DMS114 treated with DMSO at 0.1 percent for 48 hours (cell line): ENCODE results near the gene ZACN.

ENCODE experiments used
- DNase-seq: peaks from one replicate; lab custom pipeline; 2025; ENCODE audit not compliant: unreplicated experiment; lab: John Stamatoyannopoulos, UW

The ZACN gene

DNA sequence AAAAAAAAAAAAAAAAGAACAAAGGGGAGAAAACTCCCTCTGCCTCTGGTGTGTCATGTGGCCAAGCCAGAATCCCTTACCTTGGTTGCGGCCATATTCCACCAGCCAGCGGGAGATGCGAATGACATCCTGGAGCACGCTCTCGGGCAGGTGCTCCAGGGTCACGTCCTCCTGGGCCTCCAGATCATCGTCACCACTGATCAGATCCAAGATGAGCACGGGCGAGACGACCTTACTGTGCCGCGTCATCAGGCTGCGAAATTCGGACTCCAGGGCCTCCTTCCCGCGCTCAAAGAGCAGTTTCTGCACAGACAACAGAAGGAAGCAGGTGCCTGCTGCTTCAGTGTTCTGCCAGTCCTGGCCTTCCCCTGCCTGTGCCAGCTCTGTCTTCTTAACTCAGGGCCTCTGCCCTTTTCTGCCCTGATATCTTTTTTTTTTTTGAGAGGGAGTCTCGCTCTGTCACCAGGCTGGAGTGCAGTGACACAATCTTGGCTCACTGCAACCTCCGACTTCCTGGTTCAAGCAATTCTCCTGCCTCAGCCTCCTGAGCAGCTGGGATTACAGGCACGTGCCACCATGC, 18.8 kb downstream of the ZACN start:
- no peak for DNase-seq

DNA sequence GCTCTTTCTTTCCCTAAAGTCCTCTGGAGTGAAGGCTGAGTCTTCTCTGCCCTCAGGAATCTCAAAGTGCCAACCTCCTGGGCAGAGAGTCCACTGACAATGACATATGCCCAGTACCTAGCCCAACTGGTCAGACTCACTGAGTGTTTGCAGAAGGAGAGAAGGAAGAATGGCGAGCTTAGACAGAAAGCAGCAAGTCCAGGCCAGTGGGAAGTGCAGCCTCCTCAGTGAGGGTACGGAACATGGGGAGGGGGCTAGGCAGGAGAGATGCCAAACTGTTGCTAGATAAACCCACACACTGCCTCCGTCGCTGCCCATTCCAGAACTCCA, 23.9 kb downstream of the ZACN start:
- no peak for DNase-seq

DNA sequence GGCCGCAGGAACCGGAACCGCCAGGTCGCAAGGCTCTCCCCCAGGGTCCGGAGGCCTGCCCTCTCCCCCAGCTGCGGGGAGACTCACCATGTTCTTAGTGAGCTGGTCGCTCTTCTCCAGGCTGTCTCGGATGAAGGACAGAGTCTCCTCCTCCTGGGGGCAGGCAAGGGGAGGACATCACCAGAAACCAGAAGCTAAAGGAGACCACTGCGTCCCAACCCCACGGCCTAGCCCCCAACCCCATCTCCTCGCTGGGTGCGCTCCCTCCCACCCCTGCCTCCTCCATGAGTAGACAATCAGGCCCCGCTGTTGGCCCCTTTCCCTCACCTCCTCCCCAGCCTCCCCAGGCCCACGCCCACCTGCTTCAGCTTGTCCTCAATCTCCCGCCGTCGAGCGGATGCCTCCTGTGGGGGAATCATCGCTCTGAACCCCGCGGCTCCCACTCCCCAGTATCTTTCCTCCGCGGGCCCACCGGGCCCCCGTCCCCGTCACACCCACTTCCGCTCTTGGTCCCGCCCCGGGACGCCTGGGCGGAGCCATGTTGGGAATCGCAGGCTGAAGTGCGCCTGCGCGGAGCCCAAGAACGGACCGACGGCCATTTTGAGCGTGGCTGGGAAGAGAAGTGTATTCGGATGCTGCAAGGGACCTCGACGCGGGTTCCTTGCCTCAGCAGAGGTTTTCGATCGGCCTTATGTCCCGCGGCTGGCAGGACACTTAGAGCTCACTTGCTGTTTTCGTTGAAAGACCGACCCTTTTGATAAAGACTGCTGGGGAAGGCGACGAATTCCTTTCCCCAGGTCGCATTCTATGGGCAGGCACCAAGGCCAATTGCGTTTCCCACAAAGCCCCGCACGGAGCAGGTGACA, 24.5 kb downstream of the ZACN start, which contains the start of gene EXOC7:
Gene EXOC7, minus strand, starts transcription at position 514 of the 866 bp plus-strand sequence. Its CDS starts 95 bp downstream, at position 419.
- peak; percentile 82 for DNase-seq

DNA sequence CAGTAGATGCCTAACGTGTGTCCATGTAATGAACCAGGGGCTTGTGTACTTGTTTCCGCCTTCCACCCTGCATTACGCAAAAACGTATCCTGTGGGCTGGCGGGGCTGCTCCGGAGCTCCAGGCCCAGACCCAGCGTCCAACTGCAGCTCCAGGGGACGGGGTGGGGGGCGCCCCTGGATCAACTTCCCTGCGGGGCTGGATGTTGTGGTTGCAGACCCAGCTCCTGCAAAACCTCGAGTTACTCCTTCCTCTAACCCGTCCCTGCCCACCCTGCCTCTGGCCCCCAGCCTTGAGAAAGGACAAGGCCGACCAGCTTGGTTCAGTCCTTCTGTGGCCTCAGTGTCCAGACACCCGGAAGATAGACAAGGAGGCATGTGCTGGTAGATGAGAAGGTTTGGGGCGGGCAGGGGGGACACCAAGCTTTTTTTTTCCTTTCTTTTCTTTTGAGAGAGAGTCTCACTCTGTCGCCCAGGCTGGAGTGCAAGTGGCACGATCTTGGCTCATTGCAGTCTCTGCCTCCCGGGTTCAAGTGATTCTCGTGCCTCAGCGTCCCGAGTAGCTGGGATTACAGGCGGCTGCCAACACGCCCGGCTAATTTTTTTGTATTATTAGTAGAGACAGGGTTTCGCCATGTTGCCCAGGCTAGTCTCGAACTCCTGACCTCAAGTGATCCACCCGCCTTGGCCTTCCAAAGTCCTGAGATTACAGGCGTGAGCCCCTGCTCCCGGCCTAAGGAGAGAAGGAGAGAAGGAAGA, 25.3 kb downstream of the ZACN start:
- DNase-seq, result no peak

DNA sequence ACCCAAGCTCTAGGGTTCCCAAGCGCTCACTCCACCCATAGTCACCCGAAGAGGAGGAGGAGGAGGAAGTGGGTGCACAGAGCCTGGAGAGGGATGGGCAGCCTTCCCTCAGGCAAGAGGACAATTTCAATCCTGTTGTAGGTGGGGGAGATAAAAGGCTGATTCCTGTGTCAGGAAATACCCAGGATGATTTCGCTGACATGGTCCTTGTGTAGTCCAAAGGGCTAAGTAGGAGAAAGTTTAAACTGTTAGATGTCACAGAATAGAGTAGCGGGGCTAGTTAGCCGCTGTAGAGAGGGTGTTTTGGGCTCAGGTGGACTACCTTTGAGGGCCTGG, 25.9 kb downstream of the ZACN start:
- no peak for DNase-seq

DNA sequence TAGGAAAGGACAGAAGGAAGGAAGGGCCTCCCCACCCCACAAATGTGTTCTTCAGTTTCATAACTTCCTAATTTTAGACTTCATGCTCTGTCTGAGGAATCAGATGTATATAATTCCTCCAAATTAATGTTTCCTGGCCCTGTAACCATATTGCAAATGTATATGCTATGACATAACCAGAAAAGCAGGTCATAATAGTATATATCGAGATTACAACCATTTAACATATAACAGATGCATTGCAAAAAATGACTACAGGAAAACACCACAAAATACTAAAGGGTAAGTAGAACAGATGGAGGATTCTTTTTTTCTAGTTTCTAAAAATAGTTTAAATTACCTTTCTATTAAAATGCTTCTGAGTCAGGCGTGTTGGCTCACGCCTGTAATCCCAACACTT, 27.7 kb downstream of the ZACN start:
- no peak for DNase-seq

DNA sequence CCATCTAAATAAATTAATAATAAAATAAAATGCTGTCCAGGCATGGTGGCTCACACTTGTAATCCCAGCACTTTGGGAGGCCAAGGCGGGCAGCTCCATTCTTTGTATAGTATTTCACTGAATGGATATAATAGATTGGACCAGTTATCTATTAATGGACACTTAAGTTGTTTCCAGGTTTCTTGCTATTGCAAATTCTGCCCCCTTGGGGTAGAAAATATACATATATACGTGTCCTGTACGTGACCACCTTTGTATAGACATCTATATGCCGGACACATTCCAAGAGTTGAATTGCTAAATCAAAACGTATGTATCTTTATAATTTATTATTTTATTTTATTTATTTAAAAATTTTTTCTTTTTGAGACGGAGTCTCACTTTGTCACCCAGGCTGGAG, 28.5 kb downstream of the ZACN start:
- DNase-seq, result no peak

DNA sequence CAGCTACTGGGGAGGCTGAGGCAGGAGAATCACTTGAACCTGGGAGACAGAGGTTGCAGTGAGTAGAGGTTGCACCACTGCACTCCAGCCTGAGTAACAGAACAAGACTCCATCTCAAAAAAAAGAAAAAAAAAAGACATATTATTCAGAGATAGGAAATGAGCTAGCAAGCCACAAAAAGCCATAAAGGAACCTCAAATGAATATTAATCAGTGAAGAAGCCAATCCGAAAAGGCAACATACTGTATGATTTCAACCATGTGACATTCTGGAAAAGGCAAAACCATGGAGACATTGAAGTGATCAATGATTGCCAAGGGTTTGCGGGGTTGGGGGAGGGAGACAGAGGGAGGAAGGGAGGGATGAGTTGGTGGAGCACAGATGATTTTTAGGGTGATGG, 33.0 kb downstream of the ZACN start:
- no peak for DNase-seq

DNA sequence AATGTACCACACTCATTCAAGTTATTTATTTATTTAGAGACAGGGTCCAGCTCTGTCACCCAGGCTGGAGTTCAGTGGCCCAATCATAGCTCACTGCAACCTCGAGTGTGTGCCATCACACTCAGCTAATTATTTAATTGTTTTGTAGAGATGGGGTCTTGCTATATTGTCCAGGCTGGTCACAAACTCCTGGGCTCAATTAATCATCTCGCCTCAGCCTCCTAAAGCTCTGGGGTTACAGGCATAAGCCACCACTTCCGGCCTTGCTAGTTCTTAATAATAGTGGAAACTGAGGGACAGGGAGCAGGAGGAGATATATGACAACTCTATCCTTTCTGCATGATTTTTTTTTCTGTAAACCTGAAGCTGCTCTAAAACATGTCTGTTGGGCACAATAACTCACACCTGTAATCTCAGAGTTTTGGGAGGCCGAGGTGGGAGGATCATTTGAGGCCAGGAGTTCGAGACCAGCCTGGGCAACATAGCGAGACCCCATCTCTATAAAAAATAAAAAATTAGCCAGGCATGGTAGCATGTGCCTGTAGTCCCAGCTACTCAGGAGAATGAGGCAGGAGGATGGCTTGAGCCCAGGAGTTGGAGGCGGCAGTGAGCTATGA, 36.3 kb downstream of the ZACN start:
- DNase-seq, result no peak

DNA sequence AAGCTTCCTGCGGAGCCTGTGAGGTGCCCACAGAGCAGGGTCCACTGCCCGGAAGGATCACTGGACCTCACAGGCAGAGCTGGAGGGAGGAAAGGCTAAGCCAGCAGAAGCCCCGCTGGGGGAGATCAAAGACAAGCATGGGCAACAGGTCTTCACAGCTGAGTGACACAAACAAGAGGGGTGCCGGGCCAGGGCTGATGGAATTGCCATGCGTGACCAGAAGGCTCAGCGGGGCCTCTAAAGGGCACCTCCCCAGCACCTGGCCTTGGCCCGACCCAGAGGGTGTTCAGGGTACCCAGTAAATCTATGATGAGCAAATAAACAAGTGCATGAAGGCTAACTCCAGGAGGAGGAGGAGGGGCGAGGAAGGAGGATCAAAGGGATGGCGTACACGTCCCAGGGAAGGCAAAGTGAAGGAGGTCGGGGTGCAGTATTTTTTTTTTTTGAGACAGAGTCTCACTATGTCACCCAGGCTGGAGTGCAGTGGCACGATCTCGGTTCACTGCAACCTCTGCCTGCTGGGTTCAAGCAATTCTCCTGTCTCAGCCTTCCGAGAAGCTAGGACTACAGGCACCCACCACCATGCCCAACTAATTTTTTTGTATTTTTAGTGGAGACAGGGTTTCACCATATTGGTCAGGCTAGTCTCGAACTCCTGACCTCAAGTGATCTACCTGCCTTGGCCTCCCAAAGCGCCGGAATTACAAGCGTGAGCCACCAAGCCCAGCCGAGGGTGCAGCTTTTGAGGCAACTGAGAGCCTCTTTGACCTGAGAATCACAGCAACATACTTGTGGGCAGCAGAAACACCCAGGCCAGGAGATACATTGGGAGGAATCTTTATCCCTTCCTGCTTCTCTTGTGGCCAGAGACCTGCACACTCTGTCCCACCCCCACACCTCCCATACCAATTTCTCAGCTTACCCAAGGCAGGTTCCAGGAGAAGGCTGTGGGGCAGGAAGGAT, 40.7 kb downstream of the ZACN start:
- no peak for DNase-seq

DNA sequence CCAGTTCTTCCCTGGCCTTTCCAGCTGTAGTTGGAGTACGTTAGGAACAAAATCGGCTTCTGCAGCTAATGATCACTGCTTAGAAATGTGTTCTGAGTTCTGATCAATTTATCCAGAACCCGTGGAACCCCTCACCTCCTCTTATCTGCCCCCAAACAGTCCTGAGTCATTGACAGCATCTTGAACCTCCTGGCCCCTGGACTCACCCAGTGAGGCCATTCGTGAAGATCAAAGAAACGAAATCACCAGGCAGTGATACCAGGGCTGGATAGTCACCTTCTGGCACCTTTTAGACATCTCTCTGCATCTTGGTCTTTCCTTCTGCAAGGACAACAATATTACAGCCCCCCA, 41.7 kb downstream of the ZACN start:
- DNase-seq, result no peak

DNA sequence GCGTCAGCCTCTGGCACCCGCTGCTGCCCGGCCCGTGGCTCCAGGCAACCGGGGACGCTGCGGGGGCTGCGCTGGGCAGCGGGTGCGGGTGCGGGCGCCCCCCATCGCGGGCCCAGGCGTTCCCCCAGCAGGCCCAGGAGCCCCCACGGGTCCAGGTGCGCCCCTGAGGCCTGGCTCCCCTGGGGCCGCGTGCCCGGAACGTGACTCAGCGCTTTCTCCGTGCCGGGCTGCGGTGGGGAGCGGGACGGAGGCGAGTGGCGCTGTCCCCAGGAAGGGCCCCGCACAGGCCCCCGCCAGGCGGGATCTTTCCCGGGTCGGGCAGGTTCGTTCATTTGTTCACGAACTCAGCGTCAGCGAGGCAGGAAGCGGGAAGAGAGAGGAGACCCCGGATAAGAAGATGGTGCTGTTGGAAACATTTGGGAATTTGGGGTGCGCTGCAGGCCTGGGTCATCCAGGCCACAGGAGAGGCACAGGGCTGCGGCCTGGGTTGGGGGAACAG, 43.0 kb downstream of the ZACN start:
- DNase-seq, result no peak

DNA sequence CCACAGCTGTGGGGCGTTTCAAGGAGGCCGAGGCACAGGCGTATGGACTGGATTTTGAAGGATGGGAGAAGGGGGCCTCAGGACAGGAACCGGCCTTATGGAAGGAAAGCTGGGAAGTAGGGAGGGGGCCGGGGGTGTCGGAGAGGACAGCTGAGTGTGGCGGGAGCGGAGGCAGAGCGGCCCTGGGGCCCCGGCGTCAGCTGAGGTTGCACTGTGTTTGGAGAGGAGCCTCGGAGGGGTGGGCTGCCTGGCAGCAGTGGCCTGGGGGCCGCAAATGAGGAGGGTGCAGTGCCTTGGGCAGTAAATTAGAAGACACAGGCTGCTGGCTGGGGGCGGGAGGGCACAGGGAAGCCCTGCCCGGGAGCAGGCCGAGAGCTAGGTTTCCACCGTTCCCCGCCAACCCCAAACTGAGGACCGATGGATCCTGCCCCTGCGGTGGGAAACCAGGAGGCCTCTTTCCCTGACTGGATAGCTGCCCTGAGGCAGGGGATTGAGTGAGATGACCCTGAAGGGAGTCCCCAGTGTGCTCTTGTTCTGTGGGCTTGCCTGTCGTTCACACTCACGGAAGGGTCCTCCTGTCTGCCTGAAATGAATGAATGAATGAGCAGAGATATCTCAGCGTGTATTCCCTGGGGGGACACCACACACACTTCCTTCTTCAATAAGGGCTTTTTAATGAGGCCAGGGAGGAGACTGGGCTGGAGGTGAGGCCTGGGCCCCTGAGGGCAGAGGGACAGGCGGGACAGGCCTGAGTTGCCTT, 43.6 kb downstream of the ZACN start:
- DNase-seq, result no peak

DNA sequence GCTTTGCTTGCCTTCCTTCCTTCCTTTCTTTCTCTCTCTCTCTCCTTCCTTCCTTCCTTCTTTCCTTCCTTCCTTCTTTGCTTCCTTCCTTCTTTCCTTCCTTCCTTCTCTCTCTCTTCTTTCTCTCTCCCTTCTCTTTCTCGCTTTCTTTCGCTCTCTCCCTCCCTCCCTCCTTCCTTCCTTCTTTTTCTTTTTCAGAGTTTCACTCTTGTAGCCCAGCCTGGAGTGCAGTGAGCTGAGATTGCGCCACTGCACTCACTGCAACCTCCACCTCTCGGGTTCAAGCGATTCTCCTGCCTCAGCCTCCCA, 44.2 kb downstream of the ZACN start:
- no peak for DNase-seq

DNA sequence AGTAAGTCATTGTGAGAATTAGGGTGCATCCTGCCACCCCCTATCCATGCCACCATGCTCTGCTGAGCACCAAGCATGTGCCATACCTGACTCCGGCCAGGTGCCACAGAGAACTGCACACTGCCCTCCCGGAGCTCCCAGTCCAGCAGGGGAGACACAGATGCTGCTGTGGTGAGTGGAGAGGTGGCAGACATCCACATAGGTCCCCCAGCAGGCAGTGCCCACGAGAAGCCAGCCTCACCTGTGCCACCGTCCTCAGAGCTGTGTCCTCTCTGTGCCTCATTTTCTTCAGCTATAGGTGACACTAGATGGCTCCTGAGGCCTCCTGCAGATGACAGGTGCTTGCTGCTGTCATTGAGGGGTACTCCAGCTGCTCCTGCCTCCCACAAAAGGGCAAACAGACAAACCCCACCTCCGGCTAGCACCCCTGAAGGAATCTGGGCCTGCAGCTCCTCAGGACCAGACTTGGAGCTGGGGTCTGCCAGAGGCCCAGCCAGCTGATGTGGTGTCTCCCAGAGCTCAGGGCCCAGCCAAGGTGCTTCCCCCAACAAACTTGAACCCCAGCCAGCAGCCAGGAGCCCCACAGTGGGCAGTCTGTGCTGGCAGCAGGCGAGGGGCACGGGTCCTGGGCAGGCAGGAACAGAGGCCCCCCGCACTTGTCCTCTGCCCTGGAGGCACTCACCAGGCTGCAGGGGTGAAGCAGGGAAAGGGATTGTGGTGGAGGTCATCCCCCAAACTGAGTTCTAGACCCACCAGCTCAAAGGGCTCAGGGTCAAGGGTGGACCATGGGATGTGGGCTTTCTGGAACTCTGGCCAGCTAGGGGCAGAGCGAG, 45.0 kb downstream of the ZACN start:
- DNase-seq, result no peak

DNA sequence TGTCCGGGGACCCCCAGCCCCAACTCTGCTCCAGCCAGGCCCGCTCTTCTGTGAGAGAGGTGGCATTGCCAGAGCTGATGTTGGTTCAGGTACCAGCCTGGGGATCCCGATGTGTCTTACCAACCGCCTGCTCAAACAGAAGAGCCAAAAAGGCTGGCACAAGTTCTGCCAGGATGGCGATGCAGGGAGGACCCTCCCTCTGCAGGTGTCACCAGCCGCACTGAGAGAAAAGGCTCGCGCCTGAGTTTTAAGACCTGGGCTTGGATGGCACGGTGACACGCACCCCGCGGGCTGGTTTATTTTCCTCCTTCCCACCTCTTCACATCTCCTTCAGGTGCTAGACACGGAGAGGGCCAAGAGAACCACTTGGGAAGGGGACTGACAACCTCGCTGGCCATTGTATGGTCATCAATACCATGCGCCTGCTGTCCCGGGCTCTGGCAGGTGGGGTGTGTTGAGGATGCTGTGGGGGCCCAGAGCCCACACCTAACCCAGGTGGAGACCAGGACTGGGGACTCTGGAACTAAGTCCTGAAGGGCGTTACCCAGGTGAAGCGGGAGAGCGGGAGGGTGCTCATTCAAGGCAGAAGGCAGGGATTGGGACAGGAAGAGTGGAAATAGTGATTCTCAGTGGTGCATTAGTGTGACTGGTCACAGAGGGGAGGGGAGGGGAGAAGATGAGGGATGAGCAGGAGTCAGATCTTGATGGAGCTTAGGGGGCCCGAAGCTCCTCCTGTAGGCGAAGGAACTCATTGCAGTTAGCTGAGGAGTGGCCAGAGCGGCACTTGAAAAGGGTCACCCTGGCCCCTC, 45.8 kb downstream of the ZACN start:
- DNase-seq, result no peak

DNA sequence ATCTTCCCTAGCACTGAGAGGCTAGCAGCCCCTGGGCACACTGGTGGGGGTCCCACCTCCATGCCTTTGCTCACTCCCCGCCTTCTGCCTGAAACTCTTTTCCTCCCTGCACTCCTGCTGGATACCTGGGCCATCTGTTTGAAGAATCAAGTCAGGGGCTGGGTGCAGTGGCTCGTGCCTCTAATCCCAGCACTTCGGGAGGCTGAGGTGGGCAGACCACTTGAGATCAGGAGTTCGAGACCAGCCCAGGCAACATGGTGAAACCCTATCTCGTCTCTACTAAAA, 46.4 kb downstream of the ZACN start:
- DNase-seq, result no peak

DNA sequence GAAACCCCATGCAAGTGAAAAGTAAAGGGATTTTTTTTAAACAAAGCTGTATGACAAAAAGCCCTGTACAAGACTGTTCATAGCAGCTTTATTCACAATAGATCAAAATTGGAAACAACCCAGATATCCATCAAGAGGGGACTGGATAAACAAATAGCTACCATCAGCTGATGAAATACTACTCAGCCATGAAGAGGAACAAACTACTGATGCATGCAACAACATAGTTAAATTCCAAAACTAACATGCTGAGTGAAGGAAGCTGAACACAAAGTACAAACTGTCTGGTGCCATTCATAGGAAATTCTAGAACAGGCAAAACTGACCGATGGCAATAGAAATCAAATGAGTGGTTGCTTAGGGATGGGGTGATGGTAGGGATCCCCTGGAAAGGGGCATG, 46.9 kb downstream of the ZACN start:
- no peak for DNase-seq

DNA sequence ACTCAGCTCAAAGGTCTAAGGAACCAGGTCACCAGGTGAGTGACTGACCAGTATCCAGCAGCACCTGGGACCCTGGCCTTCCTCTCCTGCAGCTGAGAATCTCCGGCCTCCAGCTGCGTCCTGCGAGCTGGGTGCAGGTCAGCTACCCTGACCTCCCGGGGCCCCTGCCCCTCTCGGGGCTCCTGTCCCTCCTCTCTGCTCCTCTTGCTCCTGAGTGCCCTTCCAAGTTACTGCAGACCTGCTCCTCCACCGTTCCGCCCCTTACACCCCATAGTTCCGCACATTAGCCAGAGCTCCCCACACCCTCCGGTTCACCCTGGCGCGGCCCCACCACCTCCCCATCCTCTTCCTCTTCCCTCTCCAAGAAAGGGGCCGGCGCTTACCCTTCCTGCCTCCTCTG, 51.5 kb downstream of the ZACN start:
- no peak for DNase-seq
